Tibial nerve (tissue), 4 donors: ENCODE measurements around the gene ADGRF4. TPM values are rescaled to one million over a fixed set of nuclear protein-coding genes. Genes with fewer than 3 reads are reported as not detected.

ENCODE experiments used
- DNase-seq, 2 donors: peaks; one replicate each; pipeline ENCODE4 v3.0.0-alpha.2; 2019; ENCODE audit warnings: low spot score in 2 of 2
- H3K27ac ChIP-seq, 4 donors: fragments of 200-600 bp; sonication (generic) in 3 of 4; one replicate each; pipeline ENCODE4 v1.5.1; 2017 to 2019; ENCODE audit warnings: mild to moderate bottlenecking in 1 of 4
- H3K27me3 ChIP-seq, 2 donors: fragments of 200-600 bp; sonication (generic) in 1 of 2; one replicate each; pipeline versions ENCODE4 v1.5.1 to v1.6.0; 2017 to 2019
- H3K36me3 ChIP-seq, 3 donors: fragments of 200-600 bp; sonication (generic); one replicate each; pipeline ENCODE4 v1.5.1; 2018 to 2019
- H3K4me1 ChIP-seq, 4 donors: fragments of 200-600 bp; sonication (generic) in 3 of 4; one replicate each; pipeline ENCODE4 v1.5.1; 2017 to 2019
- H3K4me3 ChIP-seq, 4 donors: fragments of 200-600 bp; sonication (generic) in 3 of 4; one replicate each; pipeline ENCODE4 v1.5.1; 2017 to 2019; ENCODE audit warnings: mild to moderate bottlenecking in 1 of 4, moderate library complexity in 1 of 4
- H3K9me3 ChIP-seq, 4 donors: fragments of 200-600 bp; sonication (generic) in 3 of 4; one replicate each; pipeline ENCODE4 v1.5.1; 2017 to 2019
- EP300 ChIP-seq, 2 donors: sonication (generic); formaldehyde crosslinking; IDR thresholded peaks; one replicate each; pipeline ENCODE4 v1.6.1; 2017; ENCODE audit warnings: antibody characterized with exemption in 2 of 2, mild to moderate bottlenecking in 1 of 2
- POLR2A ChIP-seq, 2 donors: fragments of 450-650 bp; IDR thresholded peaks; one replicate each; pipeline ENCODE4 v1.6.1; 2017; ENCODE audit warnings: antibody characterized with exemption in 2 of 2, mild to moderate bottlenecking in 2 of 2, moderate library complexity in 2 of 2
- WGBS, 2 donors: methylation state at CpG; one replicate each; pipeline ENCODE4 v1.1.5; 2018; 5-methylcytosine and 5-hydroxymethylcytosine counted together
- total RNA-seq, 4 donors: library from RNA; depleted of rRNA; stranded (reverse); fragments of >200 nt; gene quantifications; one replicate each; pipeline ENCODE4 v1.1.0, GENCODE V29; 2016
- TF ChIP-seq, protein P1 (sequence below), 5 experiments: fragments of 200-600 bp in 3 of 5; fragments of 450-650 bp in 2 of 5; sonication (generic) in 3 of 5; IDR thresholded peaks; one replicate each; pipeline ENCODE4 v1.5.1; 2016 to 2019; ENCODE audit warnings: antibody characterized with exemption in 5 of 5, mild to moderate bottlenecking in 3 of 5, moderate library complexity in 2 of 5

ADGRF4 gene
- total RNA-seq, 4 donors from 2014 or later = not detected

DNA sequence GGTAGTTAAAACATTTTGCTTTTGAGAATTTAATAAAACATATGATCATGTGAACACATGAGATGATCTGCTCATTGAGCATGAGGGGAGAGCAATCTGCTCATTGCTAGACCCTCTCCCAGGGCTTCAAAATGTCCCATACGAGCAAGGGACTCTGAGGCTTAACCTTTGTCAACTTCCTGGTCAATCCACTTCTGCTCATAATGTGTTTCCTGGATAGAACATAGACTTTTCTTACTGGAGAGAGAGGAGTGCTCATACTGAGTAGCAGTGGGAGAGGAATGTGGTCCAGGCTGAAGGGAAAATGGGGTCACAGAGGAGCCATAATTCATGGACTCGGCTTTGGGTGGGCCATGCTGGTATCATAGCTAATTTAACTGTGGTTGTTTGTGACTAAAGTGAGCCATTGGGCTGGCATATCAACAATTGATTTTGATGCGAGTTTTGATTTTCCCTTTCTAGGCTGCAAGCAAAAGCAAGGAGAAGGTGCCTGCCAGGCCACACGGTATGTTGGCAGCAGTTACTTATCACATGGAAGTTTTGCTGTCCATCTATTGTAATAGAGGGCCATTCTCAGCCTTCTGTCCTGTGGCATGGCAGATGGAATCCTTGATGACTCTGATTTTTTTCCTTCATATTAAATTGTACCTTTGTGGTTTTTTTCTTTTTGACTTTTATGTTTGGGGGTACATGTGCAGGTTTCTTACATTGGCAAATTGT is 20.8 kb upstream of the ADGRF4 start:
- no peaks in the 10 kb centered on the region for H3K36me3 ChIP-seq
- no peak for DNase-seq
- no peaks in the 10 kb centered on the region for H3K4me1 ChIP-seq
- H3K27ac ChIP-seq = no peak overlapping the region
- no peaks in the 10 kb centered on the region for H3K27me3 ChIP-seq
- H3K4me3 ChIP-seq = no peak overlapping the region
- 65 to 75% methylated on average over 4 of the region's 4 CpGs for WGBS, 2 donors
- no peaks in the 10 kb centered on the region for H3K9me3 ChIP-seq
- TF ChIP-seq, protein P1, sequence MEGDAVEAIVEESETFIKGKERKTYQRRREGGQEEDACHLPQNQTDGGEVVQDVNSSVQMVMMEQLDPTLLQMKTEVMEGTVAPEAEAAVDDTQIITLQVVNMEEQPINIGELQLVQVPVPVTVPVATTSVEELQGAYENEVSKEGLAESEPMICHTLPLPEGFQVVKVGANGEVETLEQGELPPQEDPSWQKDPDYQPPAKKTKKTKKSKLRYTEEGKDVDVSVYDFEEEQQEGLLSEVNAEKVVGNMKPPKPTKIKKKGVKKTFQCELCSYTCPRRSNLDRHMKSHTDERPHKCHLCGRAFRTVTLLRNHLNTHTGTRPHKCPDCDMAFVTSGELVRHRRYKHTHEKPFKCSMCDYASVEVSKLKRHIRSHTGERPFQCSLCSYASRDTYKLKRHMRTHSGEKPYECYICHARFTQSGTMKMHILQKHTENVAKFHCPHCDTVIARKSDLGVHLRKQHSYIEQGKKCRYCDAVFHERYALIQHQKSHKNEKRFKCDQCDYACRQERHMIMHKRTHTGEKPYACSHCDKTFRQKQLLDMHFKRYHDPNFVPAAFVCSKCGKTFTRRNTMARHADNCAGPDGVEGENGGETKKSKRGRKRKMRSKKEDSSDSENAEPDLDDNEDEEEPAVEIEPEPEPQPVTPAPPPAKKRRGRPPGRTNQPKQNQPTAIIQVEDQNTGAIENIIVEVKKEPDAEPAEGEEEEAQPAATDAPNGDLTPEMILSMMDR (IDR thresholded peaks at IDR 0.05) = no peak
- TF ChIP-seq POLR2A (IDR thresholded peaks at IDR 0.05) (no peak), EP300 (IDR thresholded peaks at IDR 0.05) (no peak)

DNA sequence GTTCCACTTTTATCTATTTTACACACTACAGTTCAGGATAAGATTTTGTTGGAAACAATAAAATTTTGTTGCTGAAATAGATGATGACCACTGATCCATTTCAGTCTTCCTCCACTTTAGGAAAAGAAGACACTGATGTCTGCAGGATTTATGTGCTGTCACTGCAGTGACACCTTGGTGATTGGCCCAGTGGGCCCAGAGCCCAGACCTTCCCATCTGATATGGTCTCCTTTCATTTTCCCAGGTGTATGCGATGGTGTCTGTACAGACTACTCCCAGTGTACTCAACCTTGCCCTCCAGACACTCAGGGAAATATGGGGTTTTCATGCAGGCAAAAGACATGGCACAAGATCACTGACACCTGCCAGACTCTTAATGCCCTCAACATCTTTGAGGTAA is 19.6 kb upstream of the ADGRF4 start:
- TF ChIP-seq EP300 (IDR thresholded peaks at IDR 0.05) = no peak
- TF ChIP-seq, protein P1 (IDR thresholded peaks at IDR 0.05) = no peak
- TF ChIP-seq POLR2A (IDR thresholded peaks at IDR 0.05) = no peak
- H3K4me1 ChIP-seq = no peaks in the 10 kb centered on the region
- H3K36me3 ChIP-seq = no peaks in the 10 kb centered on the region
- no peak overlapping the region for H3K27ac ChIP-seq
- DNase-seq = no peak
- H3K9me3 ChIP-seq = no peaks in the 10 kb centered on the region
- H3K27me3 ChIP-seq = no peaks in the 10 kb centered on the region
- 91 to 100% methylated on average over 1 of the region's 1 CpG for WGBS, 2 donors
- H3K4me3 ChIP-seq = no peak overlapping the region

DNA sequence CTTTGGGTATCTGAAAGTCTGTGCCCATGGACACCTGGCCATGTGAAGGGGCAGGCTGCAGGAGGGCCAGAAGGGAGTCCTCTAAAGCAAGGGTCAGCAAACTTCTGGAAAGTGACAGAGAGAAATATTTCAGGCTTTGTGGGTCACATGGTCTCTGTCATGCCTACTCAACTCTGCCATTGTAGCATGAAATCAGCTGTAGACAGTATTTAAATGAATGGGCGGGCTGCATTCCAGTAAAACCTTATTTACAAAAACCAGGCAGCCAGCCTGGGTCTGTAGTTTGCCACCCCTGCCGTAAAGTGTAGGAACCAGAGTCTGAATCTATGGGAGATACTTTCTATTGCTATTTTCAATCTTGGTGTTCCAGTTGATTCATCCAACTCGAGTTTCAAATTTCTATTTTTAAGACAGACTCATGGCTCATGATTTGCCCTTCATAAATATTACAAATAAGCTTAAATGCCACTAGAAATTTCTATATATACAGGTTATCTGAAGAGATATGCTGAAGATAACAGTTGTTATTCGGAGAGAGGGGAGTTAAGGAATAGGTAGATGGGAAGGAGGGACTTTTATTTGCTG is 19.0 kb upstream of the ADGRF4 start:
- Histone ChIP-seq H3K9me3 (no peaks in the 10 kb centered on the region), H3K4me3 (no peak overlapping the region), H3K4me1 (no peaks in the 10 kb centered on the region), H3K27ac (no peak overlapping the region), H3K27me3 (no peaks in the 10 kb centered on the region), H3K36me3 (no peaks in the 10 kb centered on the region)
- no peak for TF ChIP-seq POLR2A (IDR thresholded peaks at IDR 0.05)
- TF ChIP-seq, protein P1 (IDR thresholded peaks at IDR 0.05) = no peak
- no peak for TF ChIP-seq EP300 (IDR thresholded peaks at IDR 0.05)
- WGBS, 2 donors = 64 to 76% methylated on average over 4 of the region's 4 CpGs
- DNase-seq = no peak

DNA sequence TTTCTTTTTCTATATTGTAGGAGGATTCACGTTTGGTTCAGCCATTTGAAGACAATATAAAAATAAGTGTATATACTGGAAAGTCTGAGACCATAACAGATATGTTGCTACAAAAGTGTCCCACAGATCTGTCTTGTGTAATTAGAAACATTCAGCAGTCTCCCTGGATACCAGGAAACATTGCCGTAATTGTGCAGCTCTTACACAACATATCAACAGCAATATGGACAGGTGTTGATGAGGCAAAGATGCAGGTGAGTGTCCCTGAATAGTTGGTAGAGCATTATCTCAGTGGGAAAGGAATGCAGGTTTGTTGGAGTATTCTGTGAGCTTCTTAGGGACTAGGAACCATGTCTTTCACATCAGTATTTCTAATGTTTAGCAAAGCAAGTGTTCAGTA is 18.3 kb upstream of the ADGRF4 start:
- TF ChIP-seq, protein P1 (IDR thresholded peaks at IDR 0.05) = no peak
- no peak for TF ChIP-seq POLR2A (IDR thresholded peaks at IDR 0.05)
- TF ChIP-seq EP300 (IDR thresholded peaks at IDR 0.05) = no peak
- Histone ChIP-seq H3K9me3 (no peaks in the 10 kb centered on the region), H3K4me1 (no peaks in the 10 kb centered on the region), H3K27ac (no peak overlapping the region), H3K36me3 (no peaks in the 10 kb centered on the region), H3K4me3 (no peak overlapping the region), H3K27me3 (no peaks in the 10 kb centered on the region)
- 80 to 83% methylated on average over 2 of the region's 2 CpGs for WGBS, 2 donors
- no peak for DNase-seq

DNA sequence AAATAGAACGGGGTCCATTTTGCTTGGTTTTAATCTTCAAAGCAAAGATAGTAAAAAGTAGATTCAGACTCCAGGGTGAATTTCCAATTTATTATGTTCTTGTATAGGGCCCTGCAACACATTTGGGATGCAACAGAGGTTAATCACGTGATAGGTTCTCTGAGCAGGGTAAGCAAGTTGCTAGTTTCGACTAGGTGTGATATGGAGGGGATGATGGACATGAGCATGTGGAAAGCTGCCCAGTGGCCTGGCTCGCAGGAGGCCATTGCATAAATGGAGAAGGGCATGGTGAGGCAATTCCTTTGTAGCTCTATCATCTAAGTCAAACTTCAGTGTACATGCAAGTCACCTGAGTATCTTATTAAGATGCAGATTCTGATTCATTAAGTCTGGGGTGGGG is 17.7 kb upstream of the ADGRF4 start:
- TF ChIP-seq EP300 (IDR thresholded peaks at IDR 0.05) (no peak), POLR2A (IDR thresholded peaks at IDR 0.05) (no peak)
- TF ChIP-seq, protein P1 (IDR thresholded peaks at IDR 0.05) = no peak
- no peaks in the 10 kb centered on the region for H3K27me3 ChIP-seq
- H3K9me3 ChIP-seq = no peaks in the 10 kb centered on the region
- H3K4me1 ChIP-seq = no peaks in the 10 kb centered on the region
- DNase-seq = no peak
- H3K27ac ChIP-seq = no peak overlapping the region
- 90 to 92% methylated on average over 4 of the region's 4 CpGs for WGBS, 2 donors
- no peak overlapping the region for H3K4me3 ChIP-seq
- no peaks in the 10 kb centered on the region for H3K36me3 ChIP-seq
